CD4-positive, alpha-beta T cell treated with Interleukin-21 for 1 hour (primary cell): ENCODE results near the gene LHX8.
"Not testable (repeated sequence)": the region's sequence is repeated elsewhere in the genome, so short reads cannot be mapped to it uniquely, and the experiment has no call there.

ENCODE experiments used
- DNase-seq: peaks from one replicate; pipeline ENCODE4 v3.0.0-alpha.2; 2020

The LHX8 gene

GRCh38 chr1:75134647-75135572, 722 bp downstream of the LHX8 start:
- no peak for DNase-seq

- no peak for DNase-seq
Measured at GRCh38 chr1:75135573-75136194, 1.5 kb downstream of the LHX8 start.

- no peak for DNase-seq
Measured at GRCh38 chr1:75136195-75136815, 2.1 kb downstream of the LHX8 start.

GRCh38 chr1:75136921-75137641, 2.9 kb downstream of the LHX8 start:
- no peak for DNase-seq

- no peak for DNase-seq
Measured at GRCh38 chr1:75152092-75152491, 17.9 kb downstream of the LHX8 start.

- no peak for DNase-seq
Measured at GRCh38 chr1:75159154-75159553, 25.0 kb downstream of the LHX8 start.

- DNase-seq: no peak
Measured at GRCh38 chr1:75165264-75165663, 31.1 kb downstream of the LHX8 start.

- DNase-seq: no peak
Measured at GRCh38 chr1:75166821-75167220, 32.6 kb downstream of the LHX8 start.

GRCh38 chr1:75170011-75170410, 35.8 kb downstream of the LHX8 start:
- DNase-seq: no peak

GRCh38 chr1:75170981-75171380, 36.8 kb downstream of the LHX8 start:
- no peak for DNase-seq

GRCh38 chr1:75171876-75172275, 37.7 kb downstream of the LHX8 start:
- DNase-seq: no peak

- no peak for DNase-seq
Measured at GRCh38 chr1:75172556-75172955, 38.4 kb downstream of the LHX8 start.

GRCh38 chr1:75174031-75174760, 40.0 kb downstream of the LHX8 start:
- DNase-seq: no peak

- not testable (repeated sequence) for DNase-seq
Measured at GRCh38 chr1:75181214-75181955, 47.2 kb downstream of the LHX8 start.

GRCh38 chr1:75188892-75189291, 54.7 kb downstream of the LHX8 start:
- no peak for DNase-seq

- DNase-seq: no peak
Measured at GRCh38 chr1:75198163-75198562, 64.0 kb downstream of the LHX8 start.

GRCh38 chr1:75198761-75199160, 64.6 kb downstream of the LHX8 start:
- DNase-seq: no peak

GRCh38 chr1:75202751-75203150, 68.6 kb downstream of the LHX8 start:
- no peak for DNase-seq

GRCh38 chr1:75203415-75204277, 69.5 kb downstream of the LHX8 start:
- no peak for DNase-seq

GRCh38 chr1:75208862-75209261, 74.7 kb downstream of the LHX8 start:
- no peak for DNase-seq
